Astrocyte (in vitro differentiated cells and primary cell): ENCODE measurements around the gene RPL4.

Source experiments
- EZH2 ChIP-seq: IDR thresholded peaks from 2 replicates; pipeline ENCODE4 v1.6.1; 2012; ENCODE audit warnings: mild to moderate bottlenecking, low read length, inconsistent platforms; ENCODE audit not compliant: insufficient read depth
- TF ChIP-seq, protein P1 (sequence below): IDR thresholded peaks from 2 replicates; pipeline ENCODE4 v1.5.1; 2011; ENCODE audit warnings: low read depth, mild to moderate bottlenecking, inconsistent platforms, low read length, moderate library complexity; ENCODE audit not compliant: insufficient read depth

- no peak for TF ChIP-seq EZH2
- TF ChIP-seq, protein P1, sequence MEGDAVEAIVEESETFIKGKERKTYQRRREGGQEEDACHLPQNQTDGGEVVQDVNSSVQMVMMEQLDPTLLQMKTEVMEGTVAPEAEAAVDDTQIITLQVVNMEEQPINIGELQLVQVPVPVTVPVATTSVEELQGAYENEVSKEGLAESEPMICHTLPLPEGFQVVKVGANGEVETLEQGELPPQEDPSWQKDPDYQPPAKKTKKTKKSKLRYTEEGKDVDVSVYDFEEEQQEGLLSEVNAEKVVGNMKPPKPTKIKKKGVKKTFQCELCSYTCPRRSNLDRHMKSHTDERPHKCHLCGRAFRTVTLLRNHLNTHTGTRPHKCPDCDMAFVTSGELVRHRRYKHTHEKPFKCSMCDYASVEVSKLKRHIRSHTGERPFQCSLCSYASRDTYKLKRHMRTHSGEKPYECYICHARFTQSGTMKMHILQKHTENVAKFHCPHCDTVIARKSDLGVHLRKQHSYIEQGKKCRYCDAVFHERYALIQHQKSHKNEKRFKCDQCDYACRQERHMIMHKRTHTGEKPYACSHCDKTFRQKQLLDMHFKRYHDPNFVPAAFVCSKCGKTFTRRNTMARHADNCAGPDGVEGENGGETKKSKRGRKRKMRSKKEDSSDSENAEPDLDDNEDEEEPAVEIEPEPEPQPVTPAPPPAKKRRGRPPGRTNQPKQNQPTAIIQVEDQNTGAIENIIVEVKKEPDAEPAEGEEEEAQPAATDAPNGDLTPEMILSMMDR = no peak
These were observed 12.8 kb downstream of the RPL4 start for GRCh38 chr15:66491846-66492245.
